ENCODE measurements around the gene GAREM2.

DNA sequence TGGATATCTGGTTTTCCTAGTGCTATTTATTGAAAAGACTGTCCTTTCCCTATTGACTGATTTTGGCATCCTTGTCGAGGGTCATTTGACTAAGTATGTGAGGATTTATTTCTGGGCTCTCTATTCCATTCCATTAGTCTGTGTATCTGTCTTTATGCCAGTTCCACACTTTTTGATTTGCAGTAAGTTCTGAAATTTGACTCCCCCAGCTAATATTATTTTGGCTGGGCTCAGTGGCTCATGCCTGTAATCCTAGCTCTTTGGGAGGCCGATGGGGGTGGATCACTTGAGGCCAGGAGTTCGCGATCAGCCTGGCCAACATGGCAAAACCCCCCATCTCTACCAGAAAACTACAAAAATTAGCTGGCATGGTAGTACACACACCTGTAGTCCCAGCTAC, 46.8 kb upstream of the GAREM2 start:
- no peak for TF ChIP-seq YY1 (IDR thresholded peaks at IDR 0.05; ENCODE audit: low read depth)
- no peak for TF ChIP-seq ZBTB7A (IDR thresholded peaks at IDR 0.05; ENCODE audit: low read depth)
- TF ChIP-seq, protein P1, sequence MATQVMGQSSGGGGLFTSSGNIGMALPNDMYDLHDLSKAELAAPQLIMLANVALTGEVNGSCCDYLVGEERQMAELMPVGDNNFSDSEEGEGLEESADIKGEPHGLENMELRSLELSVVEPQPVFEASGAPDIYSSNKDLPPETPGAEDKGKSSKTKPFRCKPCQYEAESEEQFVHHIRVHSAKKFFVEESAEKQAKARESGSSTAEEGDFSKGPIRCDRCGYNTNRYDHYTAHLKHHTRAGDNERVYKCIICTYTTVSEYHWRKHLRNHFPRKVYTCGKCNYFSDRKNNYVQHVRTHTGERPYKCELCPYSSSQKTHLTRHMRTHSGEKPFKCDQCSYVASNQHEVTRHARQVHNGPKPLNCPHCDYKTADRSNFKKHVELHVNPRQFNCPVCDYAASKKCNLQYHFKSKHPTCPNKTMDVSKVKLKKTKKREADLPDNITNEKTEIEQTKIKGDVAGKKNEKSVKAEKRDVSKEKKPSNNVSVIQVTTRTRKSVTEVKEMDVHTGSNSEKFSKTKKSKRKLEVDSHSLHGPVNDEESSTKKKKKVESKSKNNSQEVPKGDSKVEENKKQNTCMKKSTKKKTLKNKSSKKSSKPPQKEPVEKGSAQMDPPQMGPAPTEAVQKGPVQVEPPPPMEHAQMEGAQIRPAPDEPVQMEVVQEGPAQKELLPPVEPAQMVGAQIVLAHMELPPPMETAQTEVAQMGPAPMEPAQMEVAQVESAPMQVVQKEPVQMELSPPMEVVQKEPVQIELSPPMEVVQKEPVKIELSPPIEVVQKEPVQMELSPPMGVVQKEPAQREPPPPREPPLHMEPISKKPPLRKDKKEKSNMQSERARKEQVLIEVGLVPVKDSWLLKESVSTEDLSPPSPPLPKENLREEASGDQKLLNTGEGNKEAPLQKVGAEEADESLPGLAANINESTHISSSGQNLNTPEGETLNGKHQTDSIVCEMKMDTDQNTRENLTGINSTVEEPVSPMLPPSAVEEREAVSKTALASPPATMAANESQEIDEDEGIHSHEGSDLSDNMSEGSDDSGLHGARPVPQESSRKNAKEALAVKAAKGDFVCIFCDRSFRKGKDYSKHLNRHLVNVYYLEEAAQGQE (IDR thresholded peaks at IDR 0.05; ENCODE audit: low read depth), result no peak
- TF ChIP-seq TAF1 (IDR thresholded peaks at IDR 0.05; ENCODE audit: low read depth), result no peak
- no peak for TF ChIP-seq RAD21 (IDR thresholded peaks at IDR 0.05; ENCODE audit: low read depth)
